Mesodermal cell (in vitro differentiated cells): ENCODE data around the gene NQO2.
"Not testable (repeated sequence)": the region's sequence is repeated elsewhere in the genome, so short reads cannot be mapped to it uniquely, and the experiment has no call there.

Experiments used
- H3K27ac ChIP-seq: 2 replicates; pipeline ENCODE4 v1.7.0; 2013; ENCODE audit warnings: mild to moderate bottlenecking, low read depth, low read length, moderate library complexity; ENCODE audit not compliant: severe bottlenecking
- H3K36me3 ChIP-seq: 2 replicates; pipeline ENCODE4 v1.7.1; 2013; ENCODE audit warnings: mild to moderate bottlenecking, low read length, moderate library complexity; ENCODE audit not compliant: control insufficient read depth, insufficient read depth
- H3K4me1 ChIP-seq: one replicate; pipeline ENCODE4 v1.7.1; 2013; ENCODE audit warnings: mild to moderate bottlenecking, low read length; ENCODE audit not compliant: insufficient read depth, control insufficient read depth, poor library complexity, severe bottlenecking
- H3K4me3 ChIP-seq: 2 replicates; pipeline ENCODE4 v1.7.0; 2013; ENCODE audit warnings: low read length, control low read depth, mild to moderate bottlenecking; ENCODE audit not compliant: insufficient read depth, poor library complexity, severe bottlenecking; ENCODE audit errors: extremely low read depth
- H3K9me3 ChIP-seq: 2 replicates; pipeline ENCODE4 v1.7.1; 2013; ENCODE audit warnings: mild to moderate bottlenecking, low read length, moderate library complexity; ENCODE audit not compliant: control insufficient read depth
- WGBS, 2 experiments: methylation state at CpG; one replicate each; pipeline ENCODE4 v1.1.5; 2013; ENCODE audit warnings: missing lambda C conversion rate in 2 of 2; ENCODE audit not compliant: insufficient coverage in 2 of 2; 5-methylcytosine and 5-hydroxymethylcytosine counted together

Gene NQO2

DNA sequence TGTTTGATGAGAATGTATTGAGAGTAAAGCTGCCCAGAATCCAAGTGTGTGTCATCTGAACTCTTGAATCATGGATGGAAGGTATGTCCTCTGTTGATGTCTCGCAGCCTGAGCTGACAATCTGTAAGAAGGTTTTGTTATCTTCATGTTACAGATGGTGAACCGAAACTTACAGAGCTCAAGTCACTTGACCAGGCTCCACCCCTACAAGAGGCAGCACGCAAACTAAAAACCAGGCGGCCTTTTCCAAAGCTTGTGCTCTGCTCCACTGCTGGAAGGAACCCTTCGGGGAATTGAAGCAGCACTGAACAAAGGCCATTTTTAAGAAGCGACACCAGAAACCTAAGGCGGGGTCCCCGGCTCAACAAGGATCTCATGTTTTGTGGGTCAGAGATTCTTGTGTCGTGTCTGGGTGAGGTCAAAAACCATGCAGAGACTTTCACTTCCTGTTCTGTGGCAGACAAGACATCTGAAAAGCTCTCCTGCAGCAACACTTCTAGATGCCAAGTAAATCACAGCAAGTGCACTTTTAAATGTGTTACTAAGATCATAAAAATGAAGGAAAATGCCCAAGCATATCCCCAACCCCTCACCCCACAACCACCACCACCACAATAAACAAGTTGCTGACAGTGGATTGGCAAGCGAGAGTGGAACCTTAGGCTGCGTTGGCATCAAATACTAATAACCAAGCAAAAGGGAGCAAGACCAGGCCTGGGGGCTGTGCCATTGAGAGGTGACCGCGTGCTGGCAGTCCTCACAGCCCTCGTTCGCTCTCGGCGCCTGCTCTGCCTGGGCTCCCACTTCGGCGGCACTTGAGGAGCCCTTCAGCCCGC, 27.3 kb downstream of the NQO2 start:
- WGBS, 2 experiments, result 95 to 98% methylated on average over 10 to 16 of the region's 20 CpGs
- no peak overlapping the region for H3K27ac ChIP-seq

DNA sequence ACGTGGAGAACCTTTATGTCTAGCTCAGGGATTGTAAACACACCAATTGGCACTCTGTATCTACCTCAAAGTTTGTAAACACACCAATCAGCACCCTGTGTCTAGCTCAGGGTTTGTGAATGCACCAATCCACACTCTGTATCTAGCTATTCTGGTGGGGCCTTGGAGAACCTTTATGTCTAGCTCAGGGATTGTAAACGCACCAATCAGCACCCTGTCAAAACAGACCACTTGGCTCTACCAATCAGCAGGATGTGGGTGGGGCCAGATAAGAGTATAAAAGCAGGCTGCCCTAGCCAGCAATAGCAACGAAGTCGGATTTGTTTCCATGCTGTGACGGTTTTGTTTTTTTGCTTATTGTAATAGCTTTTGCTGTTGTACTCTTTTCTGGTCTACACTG, 28.5 kb downstream of the NQO2 start:
- H3K4me1 ChIP-seq, result peaks cover 17% of the 10 kb centered on the region
- not testable (repeated sequence) for H3K4me3 ChIP-seq
- 86 to 100% methylated on average over 2 to 4 of the region's 5 CpGs for WGBS, 2 experiments

More for the DNA sequence above, 27.3 kb downstream of the NQO2 start:
- Histone ChIP-seq H3K36me3 (no peaks in the 10 kb centered on the region), H3K4me1 (peaks cover 21% of the 10 kb centered on the region), H3K9me3 (no peaks in the 10 kb centered on the region), H3K4me3 (no peak overlapping the region)

GRCh38 chr6:3031857-3032640, 32.4 kb downstream of the NQO2 start:
- H3K36me3 ChIP-seq, result no peaks in the 10 kb centered on the region
- WGBS, 2 experiments, result 74 to 80% methylated on average over 8 to 10 of the region's 15 CpGs
- H3K4me1 ChIP-seq, result peaks cover 4% of the 10 kb centered on the region
- H3K9me3 ChIP-seq, result no peaks in the 10 kb centered on the region
- no peak overlapping the region for H3K27ac ChIP-seq
- no peak overlapping the region for H3K4me3 ChIP-seq

More for the DNA sequence above, 28.5 kb downstream of the NQO2 start:
- H3K9me3 ChIP-seq, H3K36me3 ChIP-seq, H3K27ac ChIP-seq: not testable (repeated sequence)

DNA sequence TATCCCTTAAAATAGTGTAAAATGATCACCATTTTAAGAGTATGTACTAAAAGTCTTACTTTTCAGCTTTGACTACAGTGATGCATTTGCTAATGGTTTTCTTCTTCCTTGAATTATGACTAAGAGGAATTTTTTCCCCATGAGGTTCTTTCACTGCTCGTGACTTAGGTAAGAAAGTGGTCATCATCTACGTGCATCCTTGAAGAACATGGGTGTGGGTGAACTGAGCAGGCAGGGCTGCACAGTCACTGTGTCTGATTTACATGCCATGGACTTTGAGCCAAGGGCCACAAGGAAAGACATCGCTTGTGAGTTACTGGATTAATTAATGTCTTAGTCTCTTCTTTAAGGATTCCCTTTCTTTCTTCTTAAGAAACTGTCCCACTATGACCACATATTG, 33.3 kb downstream of the NQO2 start:
- Histone ChIP-seq H3K36me3 (no peaks in the 10 kb centered on the region), H3K9me3 (no peaks in the 10 kb centered on the region), H3K27ac (no peak overlapping the region), H3K4me1 (no peaks in the 10 kb centered on the region), H3K4me3 (no peak overlapping the region)
- WGBS, 2 experiments, result 83 to 100% methylated on average over 2 to 3 of the region's 3 CpGs

DNA sequence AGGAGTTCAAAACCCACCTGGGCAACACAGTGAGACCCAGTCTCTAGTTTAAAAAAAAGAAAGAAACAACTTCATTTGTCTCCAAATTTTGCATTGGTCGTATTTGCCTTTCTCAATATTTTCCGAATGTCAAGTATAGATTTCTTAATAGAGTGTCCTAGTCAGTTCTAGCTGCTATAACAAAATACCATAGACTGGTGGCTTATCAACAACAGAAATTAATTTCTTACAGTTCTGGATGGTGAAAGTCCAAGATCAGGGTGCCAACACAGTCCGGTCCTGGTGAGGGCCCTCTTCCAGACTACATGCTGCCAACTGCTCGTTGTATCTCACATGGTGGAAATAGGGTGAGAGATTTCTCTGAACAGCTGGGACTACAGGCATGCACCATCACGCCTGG, 34.0 kb downstream of the NQO2 start:
- WGBS, 2 experiments, result 83 to 100% methylated on average over 2 of the region's 5 CpGs
- Histone ChIP-seq H3K27ac (no peak overlapping the region), H3K4me1 (no peaks in the 10 kb centered on the region), H3K36me3 (no peaks in the 10 kb centered on the region), H3K9me3 (no peaks in the 10 kb centered on the region), H3K4me3 (no peak overlapping the region)

DNA sequence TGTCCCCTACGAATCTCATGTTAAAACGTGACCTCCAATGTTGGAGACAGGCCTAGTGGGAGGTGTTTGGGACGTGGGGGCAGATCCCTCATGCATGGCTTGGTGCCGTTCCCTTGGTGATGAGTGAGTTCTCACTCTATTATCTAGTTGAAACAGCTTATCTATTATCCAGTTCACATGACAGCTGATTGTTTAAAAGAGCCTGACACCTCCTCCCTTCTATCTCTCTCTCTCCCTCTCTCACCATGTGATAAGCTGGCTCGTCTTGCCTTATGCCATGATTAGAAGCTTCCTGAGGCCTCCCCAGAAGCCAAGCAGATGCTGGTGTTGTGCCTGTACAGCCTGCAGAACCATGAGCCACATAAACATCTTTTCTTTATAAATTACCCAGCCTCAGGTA, 35.7 kb downstream of the NQO2 start:
- WGBS, 2 experiments, result 65 to 87% methylated on average over 3 to 5 of the region's 5 CpGs
- H3K4me3 ChIP-seq, result no peak overlapping the region
- no peaks in the 10 kb centered on the region for H3K36me3 ChIP-seq
- no peak overlapping the region for H3K27ac ChIP-seq
- H3K4me1 ChIP-seq, result no peaks in the 10 kb centered on the region
- no peaks in the 10 kb centered on the region for H3K9me3 ChIP-seq

DNA sequence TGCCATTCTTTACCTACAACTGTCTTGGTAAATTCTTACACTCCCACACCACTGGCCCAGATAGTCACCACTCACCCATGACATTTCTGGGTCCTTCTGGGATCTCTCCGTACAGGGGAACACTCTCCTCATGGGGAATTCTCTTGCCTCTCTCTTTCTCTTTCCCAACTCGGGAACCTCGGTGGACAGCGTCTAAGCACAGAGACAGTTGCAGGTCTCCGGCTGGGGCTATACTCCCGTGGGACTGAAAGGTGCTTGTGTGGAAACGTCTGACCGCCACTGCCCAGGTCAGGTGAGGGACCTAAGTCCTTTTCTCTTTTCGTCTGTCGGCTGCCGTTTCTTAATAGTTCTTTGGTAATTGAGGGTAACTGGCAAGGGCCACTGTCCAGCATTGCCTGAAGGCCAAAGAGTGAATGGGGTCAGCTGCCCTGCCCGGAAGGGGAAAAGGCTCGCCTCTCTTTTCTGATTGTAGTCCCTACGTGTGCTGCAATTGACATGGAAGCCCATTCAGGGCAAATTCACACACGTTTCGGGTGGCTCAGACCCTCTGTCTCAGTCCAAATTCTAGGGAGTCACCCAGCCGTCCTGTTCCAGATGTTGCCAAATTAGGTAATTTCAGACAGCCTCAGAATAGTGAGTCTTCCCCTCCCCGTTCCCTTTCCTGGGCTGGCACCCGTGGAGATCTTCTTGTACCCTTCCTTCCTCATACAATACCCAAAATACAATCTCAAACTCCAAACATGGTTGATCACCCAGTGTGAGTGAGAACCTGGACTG, 37.4 kb downstream of the NQO2 start:
- no peaks in the 10 kb centered on the region for H3K4me1 ChIP-seq
- no peaks in the 10 kb centered on the region for H3K36me3 ChIP-seq
- no peak overlapping the region for H3K27ac ChIP-seq
- H3K4me3 ChIP-seq, result no peak overlapping the region
- 88 to 90% methylated on average over 18 to 19 of the region's 19 CpGs for WGBS, 2 experiments
- H3K9me3 ChIP-seq, result no peaks in the 10 kb centered on the region

- Histone ChIP-seq H3K36me3 (no peaks in the 10 kb centered on the region), H3K27ac (no peak overlapping the region), H3K4me1 (no peaks in the 10 kb centered on the region), H3K9me3 (no peaks in the 10 kb centered on the region), H3K4me3 (no peak overlapping the region)
- WGBS, 2 experiments, result 87% methylated on average over 4 to 5 of the region's 7 CpGs
Observed at GRCh38 chr6:3037638-3038365, 38.1 kb downstream of the NQO2 start.

DNA sequence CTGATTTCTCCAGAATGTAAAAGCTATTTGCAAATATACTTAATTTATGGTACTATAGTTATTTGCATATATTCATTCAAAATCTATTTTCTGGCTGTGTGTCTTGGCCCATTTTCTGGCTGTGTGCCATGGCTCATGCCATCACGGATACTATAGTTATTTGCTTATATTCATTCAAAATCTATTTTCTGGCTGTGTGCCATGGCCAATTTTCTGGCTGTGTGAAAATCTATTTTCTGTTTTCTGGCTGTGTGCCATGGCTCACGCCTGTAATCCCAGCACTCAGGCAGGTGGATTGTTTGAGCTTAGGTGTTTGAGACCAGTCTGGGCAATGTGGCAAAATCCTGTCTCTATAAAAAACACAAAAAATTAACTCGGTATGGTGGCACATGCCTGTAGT, 39.7 kb downstream of the NQO2 start:
- Histone ChIP-seq H3K4me3 (no peak overlapping the region), H3K9me3 (no peaks in the 10 kb centered on the region), H3K27ac (no peak overlapping the region), H3K36me3 (no peaks in the 10 kb centered on the region), H3K4me1 (no peaks in the 10 kb centered on the region)
- 100% methylated on average over 1 of the region's 3 CpGs; no CpG with 5 or more reads in 1 of the 2 experiments for WGBS, 2 experiments

GRCh38 chr6:3041147-3041546, 41.5 kb downstream of the NQO2 start:
- no peak overlapping the region for H3K4me3 ChIP-seq
- no peaks in the 10 kb centered on the region for H3K36me3 ChIP-seq
- no peaks in the 10 kb centered on the region for H3K9me3 ChIP-seq
- 100% methylated on average over 2 of the region's 3 CpGs; no CpG with 5 or more reads in 1 of the 2 experiments for WGBS, 2 experiments
- H3K27ac ChIP-seq, result no peak overlapping the region
- H3K4me1 ChIP-seq, result no peaks in the 10 kb centered on the region
